ENCODE data around the gene PWWP2B.

Gene PWWP2B

DNA sequence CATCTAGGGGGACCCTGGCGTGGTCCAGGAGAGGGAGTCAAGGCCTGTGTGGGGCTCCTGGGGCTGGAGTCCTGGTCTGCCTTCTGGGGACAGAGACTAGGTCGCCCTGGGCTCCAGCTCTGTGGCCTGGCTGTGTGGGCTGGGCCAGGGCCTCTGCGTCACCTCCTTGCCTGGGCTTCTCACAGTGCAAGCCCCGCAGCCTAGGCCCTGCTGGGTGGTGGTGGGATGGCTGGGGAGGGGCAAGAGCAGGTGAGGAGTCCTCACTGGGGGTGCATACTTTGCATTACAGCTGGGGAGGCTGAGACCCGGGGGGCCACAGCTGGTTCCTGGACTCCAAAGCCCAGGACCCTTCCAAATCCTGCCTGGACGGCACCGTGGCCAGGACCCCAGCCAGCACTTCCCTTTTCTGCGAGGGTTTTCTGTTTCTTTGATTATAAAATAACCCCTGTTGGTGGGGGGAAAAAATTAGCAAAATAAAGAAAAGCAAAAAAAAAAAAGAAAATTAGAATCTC is 23.5 kb downstream of the PWWP2B start:
- DNase-seq (ENCODE audit: insufficient read length) (no peak), FAIRE-seq (no peak)
- TF ChIP-seq POLR2A (IDR thresholded peaks at IDR 0.05; ENCODE audit: low read depth, low read length), result no peak
- no peak for TF ChIP-seq POLR2AphosphoS5 (IDR thresholded peaks at IDR 0.05; ENCODE audit: low read depth, low read length)
- no peak for TF ChIP-seq TAF1 (IDR thresholded peaks at IDR 0.05; ENCODE audit: borderline replicate concordance, low read depth, low read length)

DNA sequence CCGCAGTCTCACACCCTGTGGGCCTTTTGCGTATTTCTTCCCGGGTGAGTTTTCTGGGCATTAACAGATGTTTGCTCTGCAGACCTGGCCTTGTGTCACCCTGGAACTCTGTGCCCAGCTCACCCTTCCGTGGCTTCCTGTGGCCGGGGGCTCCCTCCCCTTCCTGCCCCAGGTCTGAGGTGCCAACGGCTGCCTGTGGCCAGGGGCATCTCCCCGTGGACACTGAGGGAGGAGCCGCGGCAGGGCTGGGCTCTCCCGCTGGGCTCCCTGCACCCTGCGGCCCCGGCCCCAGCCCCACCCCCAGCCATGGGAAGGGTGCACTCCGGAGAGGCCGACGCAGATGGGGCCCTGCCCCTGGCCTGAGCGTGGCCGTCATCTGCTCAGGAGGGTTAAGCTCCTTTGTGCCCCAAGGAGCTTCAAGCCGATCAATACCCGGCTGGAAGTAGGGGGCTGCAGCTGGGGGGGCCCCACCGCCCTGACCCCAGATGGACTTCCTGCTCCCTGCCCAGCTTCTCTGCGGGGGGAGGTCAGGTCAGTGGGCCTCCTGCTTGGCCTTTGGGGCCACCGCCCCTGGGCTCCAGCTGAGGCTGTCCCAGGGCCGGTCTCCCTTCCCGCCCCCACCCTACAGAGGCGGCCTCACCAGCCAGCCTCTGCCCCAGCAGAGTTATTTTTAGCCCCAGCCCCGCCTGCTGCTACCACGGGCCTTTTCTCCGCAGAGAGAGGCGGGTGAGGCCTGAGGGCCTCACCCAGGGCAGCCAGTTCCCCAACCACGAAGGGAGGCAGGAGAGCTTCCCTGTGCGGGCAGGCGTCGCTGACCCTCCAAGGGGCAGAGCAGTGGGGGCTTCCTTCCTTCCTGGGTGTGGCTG is 24.2 kb downstream of the PWWP2B start:
- FAIRE-seq, result no peak
- DNase-seq (ENCODE audit: insufficient read length), result no peak
- TF ChIP-seq POLR2A (IDR thresholded peaks at IDR 0.05; ENCODE audit: low read depth, low read length) (no peak), TAF1 (IDR thresholded peaks at IDR 0.05; ENCODE audit: borderline replicate concordance, low read depth, low read length) (no peak), POLR2AphosphoS5 (IDR thresholded peaks at IDR 0.05; ENCODE audit: low read depth, low read length) (no peak)

DNA sequence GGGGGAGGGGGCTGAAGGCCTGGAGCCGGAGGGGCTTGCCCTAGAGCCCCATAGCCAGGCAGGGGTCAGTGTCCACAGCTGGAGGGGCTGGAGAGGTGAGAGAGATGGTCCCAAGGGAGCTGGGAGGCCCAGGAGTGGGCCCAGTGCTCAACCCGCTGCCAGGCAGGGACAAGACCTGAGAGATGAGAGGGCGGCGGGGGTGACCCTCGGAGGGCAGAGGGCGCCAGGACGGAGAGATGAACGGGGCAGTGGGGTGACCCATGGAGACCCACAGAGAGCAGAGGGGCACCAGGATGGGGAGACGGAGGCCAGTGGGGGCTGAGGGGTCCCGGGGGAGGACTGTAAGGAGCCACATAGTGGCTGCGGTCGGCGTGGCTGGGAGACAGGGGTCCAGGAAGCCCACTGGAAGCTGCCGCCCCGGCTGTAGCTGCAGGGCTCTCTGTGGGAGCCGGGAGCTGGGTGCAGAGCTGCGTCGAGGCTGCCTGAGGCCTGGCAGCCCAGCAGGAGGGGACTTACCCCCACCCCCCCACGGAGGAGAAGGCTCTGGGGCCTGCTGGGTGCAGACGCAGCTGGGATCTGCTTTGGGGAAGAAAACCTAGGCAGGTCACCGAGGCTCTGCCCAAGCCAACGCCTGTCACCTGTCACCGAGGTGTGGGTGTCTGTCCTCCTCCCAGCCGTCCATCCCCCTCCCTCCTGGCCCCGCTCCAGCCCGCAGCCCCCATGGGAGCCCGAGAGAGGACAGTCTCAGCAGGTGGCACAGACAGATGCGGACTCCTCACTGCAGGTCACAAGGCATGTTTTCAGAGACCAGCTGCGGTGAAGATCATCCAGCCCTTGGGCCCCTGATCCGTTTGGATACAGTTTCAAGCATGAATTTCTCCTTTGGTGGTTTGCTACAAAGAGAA is 25.1 kb downstream of the PWWP2B start:
- DNase-seq (ENCODE audit: insufficient read length) (no peak), FAIRE-seq (no peak)
- no peak for TF ChIP-seq POLR2A (IDR thresholded peaks at IDR 0.05; ENCODE audit: low read depth, low read length)
- no peak for TF ChIP-seq POLR2AphosphoS5 (IDR thresholded peaks at IDR 0.05; ENCODE audit: low read depth, low read length)
- no peak for TF ChIP-seq TAF1 (IDR thresholded peaks at IDR 0.05; ENCODE audit: borderline replicate concordance, low read depth, low read length)

DNA sequence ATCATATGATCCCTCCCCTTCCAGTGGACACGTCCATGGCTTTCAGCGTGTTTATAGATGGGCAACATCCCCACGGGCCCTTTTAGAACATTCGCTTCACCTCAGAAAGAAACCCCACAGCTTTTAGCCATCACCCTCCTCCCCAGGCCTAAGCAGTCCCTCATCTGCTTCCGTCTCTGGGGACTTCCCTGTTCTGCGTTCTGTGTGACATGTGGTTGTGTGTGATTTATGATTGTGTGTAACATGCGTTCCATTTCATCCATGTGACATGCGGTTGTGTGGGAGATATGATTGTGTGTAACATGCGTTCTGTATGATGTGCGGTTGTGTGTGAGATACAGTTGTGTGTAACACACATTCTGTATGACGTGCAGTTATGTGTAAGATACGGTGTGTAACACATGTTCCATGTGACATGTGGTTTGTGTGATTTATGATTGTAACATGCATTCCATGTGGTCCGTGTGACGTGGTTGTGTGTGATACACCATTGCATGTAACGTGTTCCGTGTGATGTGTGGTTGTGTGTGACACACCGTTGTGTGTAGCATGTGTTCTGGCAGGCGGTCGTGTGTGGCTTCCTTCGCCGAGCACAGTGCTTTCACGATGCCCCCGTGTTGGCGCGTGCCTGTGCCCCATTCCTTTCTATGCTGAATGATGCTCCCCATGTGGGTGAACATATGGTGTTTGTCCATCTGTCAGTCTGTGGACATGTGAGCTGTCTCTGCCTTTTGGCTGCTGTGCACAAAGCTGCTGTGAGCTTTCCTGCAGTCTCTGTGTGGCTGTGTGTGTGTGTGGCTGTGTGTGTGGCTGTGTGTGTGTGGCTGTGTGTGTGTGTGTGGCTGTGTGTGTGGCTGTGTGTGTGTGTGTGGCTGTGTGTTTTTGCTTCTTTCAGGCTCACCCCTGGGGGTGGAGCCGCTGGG is 26.2 kb downstream of the PWWP2B start:
- FAIRE-seq (no peak), DNase-seq (ENCODE audit: insufficient read length) (no peak)
- TF ChIP-seq POLR2AphosphoS5 (IDR thresholded peaks at IDR 0.05; ENCODE audit: low read depth, low read length) (no peak), POLR2A (IDR thresholded peaks at IDR 0.05; ENCODE audit: low read depth, low read length) (no peak), TAF1 (IDR thresholded peaks at IDR 0.05; ENCODE audit: borderline replicate concordance, low read depth, low read length) (no peak)

DNA sequence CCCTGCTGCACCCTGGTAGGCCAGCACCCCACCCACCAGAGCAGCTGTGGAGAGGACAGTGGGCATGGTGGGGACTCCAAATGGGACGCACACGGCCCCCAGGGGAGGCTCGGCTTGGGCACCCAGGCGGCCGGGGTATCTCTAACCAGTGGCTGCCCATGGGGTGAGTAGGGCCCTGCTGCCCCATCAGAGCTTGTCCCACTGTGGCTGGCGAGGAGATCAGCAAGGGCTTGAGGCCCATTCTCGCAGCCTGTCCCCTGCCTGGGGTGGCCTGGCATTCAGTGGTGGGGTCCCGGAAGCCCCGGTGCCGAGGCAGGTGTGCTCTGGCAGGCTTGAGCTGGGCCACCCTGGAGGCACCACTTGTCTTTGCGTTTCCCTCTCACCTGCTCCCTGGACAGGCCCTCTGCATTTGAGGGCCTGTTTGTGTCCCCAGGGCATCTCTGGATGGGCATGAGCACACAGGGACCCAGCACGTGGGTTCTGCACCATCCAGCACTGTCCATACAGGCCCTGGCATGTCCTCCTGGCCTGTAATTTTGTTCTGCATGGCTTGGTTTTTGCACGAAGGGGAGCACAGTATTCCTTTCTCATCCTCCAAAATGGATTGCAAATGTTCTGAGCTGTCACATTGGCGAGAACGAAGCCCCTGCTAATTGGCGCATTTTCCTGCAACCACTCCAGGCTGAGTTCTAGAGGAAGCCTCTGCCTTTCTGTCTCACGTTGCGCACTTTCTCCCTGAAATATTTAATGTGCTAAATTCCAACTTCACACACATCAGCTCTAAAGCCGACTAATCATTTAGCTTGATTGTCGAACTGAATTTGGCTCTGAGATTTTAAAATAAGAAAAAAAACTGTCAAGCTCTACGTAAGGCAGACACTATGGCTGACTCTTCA is 27.2 kb downstream of the PWWP2B start:
- no peak for FAIRE-seq
- DNase-seq (ENCODE audit: insufficient read length), result no peak
- TF ChIP-seq TAF1 (IDR thresholded peaks at IDR 0.05; ENCODE audit: borderline replicate concordance, low read depth, low read length) (no peak), POLR2AphosphoS5 (IDR thresholded peaks at IDR 0.05; ENCODE audit: low read depth, low read length) (no peak), POLR2A (IDR thresholded peaks at IDR 0.05; ENCODE audit: low read depth, low read length) (no peak)

DNA sequence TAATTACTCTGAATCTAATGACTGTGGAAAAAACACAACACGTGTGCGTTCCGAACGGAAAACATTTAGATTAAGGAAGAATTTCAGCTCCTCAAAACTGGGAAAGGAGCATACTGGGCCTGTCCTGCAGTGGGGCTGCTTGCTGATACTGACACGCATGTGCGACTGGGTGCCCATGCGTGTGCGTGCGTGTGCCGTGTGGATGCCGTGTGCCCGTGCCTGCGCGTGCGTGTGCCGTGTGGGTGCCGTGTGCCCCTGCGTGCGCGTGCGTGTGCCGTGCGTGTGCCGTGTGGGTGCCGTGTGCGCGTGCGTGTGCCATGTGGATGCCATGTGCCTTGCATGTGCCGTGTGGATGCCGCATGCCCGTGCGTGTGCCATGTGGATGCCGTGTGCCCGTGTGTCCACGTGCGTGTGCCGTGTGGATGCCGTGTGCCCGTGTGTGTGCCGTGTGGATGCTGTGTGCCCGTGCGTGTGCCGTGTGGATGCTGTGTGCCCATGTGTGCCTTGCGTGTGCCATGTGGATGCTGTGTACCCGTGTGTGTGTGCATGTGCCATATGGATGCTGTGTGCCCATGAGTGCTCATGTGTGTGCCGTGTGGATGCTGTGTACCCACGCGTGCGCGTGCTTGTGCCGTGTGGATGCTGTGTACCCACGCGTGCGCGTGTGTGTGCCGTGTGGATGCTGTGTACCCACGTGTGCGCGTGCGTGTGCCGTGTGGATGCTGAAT is 28.2 kb downstream of the PWWP2B start:
- TF ChIP-seq POLR2A (IDR thresholded peaks at IDR 0.05; ENCODE audit: low read depth, low read length), result no peak
- TF ChIP-seq POLR2AphosphoS5 (IDR thresholded peaks at IDR 0.05; ENCODE audit: low read depth, low read length), result no peak
- no peak for TF ChIP-seq TAF1 (IDR thresholded peaks at IDR 0.05; ENCODE audit: borderline replicate concordance, low read depth, low read length)
- FAIRE-seq, result no peak
- DNase-seq (ENCODE audit: insufficient read length), result no peak

DNA sequence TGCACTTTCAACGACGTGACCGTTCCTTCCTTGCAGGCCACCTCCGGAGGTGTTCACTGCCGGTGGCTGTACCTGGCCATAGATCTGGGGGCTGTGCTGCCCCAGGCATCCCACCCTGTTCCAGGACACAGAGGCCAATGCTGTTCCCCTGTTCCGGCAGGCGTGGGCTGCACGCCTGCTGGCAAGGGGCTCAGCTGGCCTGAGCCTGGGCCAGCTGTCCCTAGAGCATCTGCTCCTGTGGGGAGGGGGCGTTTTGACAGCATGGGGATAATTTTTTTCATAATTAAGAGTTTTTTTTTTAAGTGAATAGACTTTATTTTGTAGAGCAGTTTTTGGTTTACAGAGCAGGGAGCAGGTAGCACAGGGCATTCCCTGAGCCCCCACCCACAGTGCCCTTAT is 28.8 kb downstream of the PWWP2B start:
- DNase-seq (ENCODE audit: insufficient read length) (no peak), FAIRE-seq (no peak)
- TF ChIP-seq POLR2AphosphoS5 (IDR thresholded peaks at IDR 0.05; ENCODE audit: low read depth, low read length) (no peak), TAF1 (IDR thresholded peaks at IDR 0.05; ENCODE audit: borderline replicate concordance, low read depth, low read length) (no peak)

DNA sequence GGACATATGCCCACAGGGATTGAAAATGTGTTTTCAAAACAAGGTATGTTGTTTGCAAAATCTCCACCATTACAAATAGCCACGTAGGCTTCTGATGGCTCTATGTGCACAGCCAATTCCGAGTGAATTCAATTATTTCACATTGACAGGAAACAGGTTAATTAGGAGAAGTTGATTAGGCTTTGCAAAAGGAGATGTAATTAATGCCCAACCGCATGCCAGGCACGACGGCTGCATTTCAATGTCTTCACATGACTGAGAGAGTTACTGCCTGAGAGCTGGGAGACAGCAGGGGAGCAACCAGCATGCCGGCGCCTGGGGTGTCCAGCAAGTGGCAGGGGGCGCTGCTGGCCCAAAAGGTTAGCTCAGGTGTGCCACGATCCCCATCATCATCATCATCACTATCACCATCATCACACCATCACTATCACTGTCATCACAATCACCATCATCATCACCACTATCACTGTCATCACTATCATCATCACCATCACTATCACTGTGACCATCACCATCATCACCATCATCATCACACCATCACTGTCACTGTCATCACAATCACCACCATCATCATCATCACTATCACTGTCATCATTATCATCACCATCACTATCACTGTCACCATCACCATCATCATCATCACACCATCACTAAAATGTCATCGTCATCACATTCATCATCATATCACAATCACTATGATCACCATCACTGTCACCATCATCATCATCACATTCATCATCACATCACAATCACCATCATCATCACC is 30.2 kb downstream of the PWWP2B start:
- FAIRE-seq (no peak), DNase-seq (ENCODE audit: insufficient read length) (no peak)
- TF ChIP-seq POLR2A (IDR thresholded peaks at IDR 0.05; ENCODE audit: low read depth, low read length), result no peak
- TF ChIP-seq TAF1 (IDR thresholded peaks at IDR 0.05; ENCODE audit: borderline replicate concordance, low read depth, low read length), result no peak
- TF ChIP-seq POLR2AphosphoS5 (IDR thresholded peaks at IDR 0.05; ENCODE audit: low read depth, low read length), result no peak

DNA sequence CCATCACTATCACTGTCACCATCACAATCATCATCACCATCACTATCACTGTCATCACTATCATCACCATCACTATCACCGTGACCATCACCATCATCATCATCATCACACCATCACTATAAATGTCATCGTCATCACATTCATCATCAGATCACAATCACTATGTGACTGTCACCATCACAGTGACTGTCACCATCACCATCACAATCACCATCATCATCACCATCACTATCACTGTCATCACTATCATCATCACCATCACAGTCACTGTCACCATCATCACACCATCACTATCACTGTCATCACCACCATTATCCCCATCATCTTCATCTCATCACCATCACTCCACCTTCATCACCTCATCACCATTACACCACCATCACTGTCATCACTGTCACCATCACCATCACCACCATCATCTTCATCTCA is 31.0 kb downstream of the PWWP2B start:
- no peak for FAIRE-seq
- TF ChIP-seq TAF1 (IDR thresholded peaks at IDR 0.05; ENCODE audit: borderline replicate concordance, low read depth, low read length), result no peak
- no peak for TF ChIP-seq POLR2A (IDR thresholded peaks at IDR 0.05; ENCODE audit: low read depth, low read length)
- TF ChIP-seq POLR2AphosphoS5 (IDR thresholded peaks at IDR 0.05; ENCODE audit: low read depth, low read length), result no peak
- no peak for DNase-seq (ENCODE audit: insufficient read length)

All from GM12892 (cell line).